Activated CD4-positive, alpha-beta T cell treated with anti-CD3 and anti-CD28 coated beads, Interleukin-2, amount 10 ng/mL, durations not matched to agents 7 days and 5 days (primary cell): ENCODE data around the gene TADA2B. TPM values are rescaled to one million over a fixed set of nuclear protein-coding genes. Genes with fewer than 3 reads are reported as not detected.
"Not testable (repeated sequence)": the region's sequence is repeated elsewhere in the genome, so short reads cannot be mapped to it uniquely, and the experiment has no call there.

Experiments
- CTCF ChIA-PET: fragments of 350-600 bp; sonication (Branson Sonifier 250); formaldehyde crosslinking; loops from one replicate; lab custom pipeline; 2021; ENCODE audit warnings: antibody characterized with exemption; lab: Charles Lee
- POLR2A ChIA-PET: fragments of 350-600 bp; sonication (Branson Sonifier 250); formaldehyde crosslinking; loops from one replicate; lab custom pipeline; 2021; ENCODE audit warnings: antibody characterized with exemption; lab: Charles Lee
- DNase-seq: peaks from one replicate; pipeline ENCODE4 v3.0.0-alpha.2; 2020
- H3K27ac Mint-ChIP-seq: one replicate; pipeline ENCODE4 v1.8.0; 2021; ENCODE audit warnings: mild to moderate bottlenecking, moderate library complexity, mixed read lengths
- H3K27me3 Mint-ChIP-seq: one replicate; pipeline ENCODE4 v1.8.0; 2021; ENCODE audit warnings: mixed read lengths
- H3K36me3 Mint-ChIP-seq: one replicate; pipeline ENCODE4 v1.8.0; 2021; ENCODE audit warnings: low read depth, mixed read lengths
- H3K4me1 Mint-ChIP-seq: one replicate; pipeline ENCODE4 v1.8.0; 2021; ENCODE audit warnings: mixed read lengths
- H3K4me3 Mint-ChIP-seq: one replicate; pipeline ENCODE4 v1.8.0; 2021; ENCODE audit warnings: mild to moderate bottlenecking, moderate library complexity, mixed read lengths
- H3K9me3 Mint-ChIP-seq: one replicate; pipeline ENCODE4 v1.8.0; 2021; ENCODE audit warnings: mixed read lengths
- total RNA-seq, 2 experiments: library from RNA; stranded (reverse); gene quantifications; one replicate each; pipeline ENCODE4 v1.2.3, GENCODE V29; 2021

TADA2B gene
- total RNA-seq, 2 experiments from 2014 or later = 25.5 to 26.1 TPM

- Mint-ChIP-seq H3K27me3 (peaks cover 33% of the 10 kb centered on the region), H3K36me3 (no peaks in the 10 kb centered on the region), H3K9me3 (no peaks in the 10 kb centered on the region), H3K27ac (no peak overlapping the region), H3K4me3 (no peak overlapping the region), H3K4me1 (peaks cover 1% of the 10 kb centered on the region)
- CTCF ChIA-PET = interaction anchor here (0.7 kb wide), 2 partner anchors 35 to 959 kb away, joined by 3 to 4 read pairs; a partner anchor contains a TSS
- DNase-seq = no peak
- POLR2A ChIA-PET = no interaction called here
Measured at GRCh38 chr4:7078025-7078424, 34.9 kb downstream of the TADA2B start.

- H3K27ac Mint-ChIP-seq, H3K4me1 Mint-ChIP-seq, H3K9me3 Mint-ChIP-seq, H3K36me3 Mint-ChIP-seq, DNase-seq, POLR2A ChIA-PET, H3K4me3 Mint-ChIP-seq: not testable (repeated sequence)
- CTCF ChIA-PET = interaction anchor here (1.9 kb wide), 1 partner anchor 9 kb away, joined by 6 read pairs; no protein-coding TSS in a partner anchor
- H3K27me3 Mint-ChIP-seq = peaks cover 43% of the 10 kb centered on the region
Measured at GRCh38 chr4:7079483-7079882, 36.3 kb downstream of the TADA2B start.

DNA sequence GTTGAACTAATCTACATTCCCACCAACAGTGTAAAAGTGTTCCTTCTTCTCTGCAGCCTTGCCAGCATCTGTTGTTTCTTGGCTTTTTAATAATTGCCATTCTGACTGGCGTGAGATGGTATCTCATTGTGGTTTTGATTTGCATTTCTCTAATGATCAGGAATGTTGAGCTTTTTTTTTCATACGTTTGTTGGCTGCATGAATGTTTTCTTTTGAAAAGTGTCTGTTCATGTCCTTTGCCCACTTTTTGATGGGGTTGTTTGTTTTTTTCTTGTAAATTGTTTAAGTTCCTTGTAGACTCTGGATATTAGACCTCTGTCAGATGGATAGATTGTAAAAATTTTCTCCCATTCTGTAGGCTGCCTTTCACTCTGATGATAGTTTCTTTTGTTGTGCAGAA lies 36.7 kb downstream of the TADA2B start:
- H3K9me3 Mint-ChIP-seq, H3K4me1 Mint-ChIP-seq, DNase-seq, H3K27ac Mint-ChIP-seq, POLR2A ChIA-PET, H3K4me3 Mint-ChIP-seq, H3K36me3 Mint-ChIP-seq: not testable (repeated sequence)
- CTCF ChIA-PET = interaction anchor here (1.1 to 1.9 kb wide), 2 partner anchors 9 to 11 kb away, joined by 3 to 6 read pairs; no protein-coding TSS in a partner anchor
- peaks cover 46% of the 10 kb centered on the region for H3K27me3 Mint-ChIP-seq

- ChIA-PET CTCF (interaction anchor here (0.9 to 2.5 kb wide), 5 partner anchors 10 to 210 kb away, joined by 3 to 9 read pairs (median 4); no protein-coding TSS in a partner anchor), POLR2A (interaction anchor here (0.6 kb wide), 1 partner anchor 44 kb away, joined by 8 read pairs; no protein-coding TSS in a partner anchor)
- Mint-ChIP-seq H3K27ac (no peak overlapping the region), H3K27me3 (peaks cover 64% of the 10 kb centered on the region), H3K4me3 (no peak overlapping the region), H3K9me3 (peaks cover 3% of the 10 kb centered on the region), H3K4me1 (peaks cover 3% of the 10 kb centered on the region), H3K36me3 (no peaks in the 10 kb centered on the region)
- no peak for DNase-seq
Measured at GRCh38 chr4:7083597-7084563, 40.7 kb downstream of the TADA2B start.

DNA sequence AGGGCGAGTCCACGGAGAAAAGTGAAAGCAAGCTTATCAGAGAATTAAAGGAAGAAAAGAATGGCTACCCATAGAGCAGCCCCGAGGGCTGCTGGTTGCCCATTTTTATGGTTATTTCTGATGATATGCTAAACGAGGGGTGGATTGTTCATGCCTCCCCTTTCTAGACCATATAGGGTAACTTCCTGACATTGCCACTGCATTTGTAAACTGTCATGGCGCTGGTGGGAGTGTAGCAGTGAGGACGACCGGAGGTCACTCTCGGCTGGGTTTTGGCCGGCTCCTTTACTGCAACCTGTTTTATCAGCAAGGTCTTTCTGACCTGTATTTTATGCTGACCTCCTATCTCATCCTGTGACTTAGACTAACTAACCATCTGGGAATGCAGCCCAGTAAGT lies 41.4 kb downstream of the TADA2B start:
- H3K4me1 Mint-ChIP-seq, H3K36me3 Mint-ChIP-seq, POLR2A ChIA-PET, H3K9me3 Mint-ChIP-seq, H3K4me3 Mint-ChIP-seq, DNase-seq, H3K27ac Mint-ChIP-seq: not testable (repeated sequence)
- peaks cover 66% of the 10 kb centered on the region for H3K27me3 Mint-ChIP-seq
- CTCF ChIA-PET = interaction anchor here (0.9 to 1.3 kb wide), 3 partner anchors 10 to 19 kb away, joined by 3 to 5 read pairs (median 4); no protein-coding TSS in a partner anchor

GRCh38 chr4:7086384-7086783 lies 43.2 kb downstream of the TADA2B start:
- H3K4me1 Mint-ChIP-seq = peaks cover 2% of the 10 kb centered on the region
- CTCF ChIA-PET = interaction anchor here (1.6 kb wide), 1 partner anchor 43 kb away, joined by 5 read pairs; the partner anchor contains the start of gene TADA2B
- no peak for DNase-seq
- H3K27me3 Mint-ChIP-seq = peaks cover 53% of the 10 kb centered on the region
- peaks cover 3% of the 10 kb centered on the region for H3K9me3 Mint-ChIP-seq
- H3K36me3 Mint-ChIP-seq = no peaks in the 10 kb centered on the region
- POLR2A ChIA-PET = no interaction called here
- H3K4me3 Mint-ChIP-seq = no peak overlapping the region
- H3K27ac Mint-ChIP-seq = no peak overlapping the region

- DNase-seq = no peak
- H3K4me1 Mint-ChIP-seq = peaks cover 2% of the 10 kb centered on the region
- H3K36me3 Mint-ChIP-seq = no peaks in the 10 kb centered on the region
- no peak overlapping the region for H3K27ac Mint-ChIP-seq
- H3K9me3 Mint-ChIP-seq = peaks cover 3% of the 10 kb centered on the region
- peaks cover 47% of the 10 kb centered on the region for H3K27me3 Mint-ChIP-seq
- CTCF ChIA-PET = no interaction called here
- POLR2A ChIA-PET = no interaction called here
- no peak overlapping the region for H3K4me3 Mint-ChIP-seq
Measured at GRCh38 chr4:7087036-7087435, 43.9 kb downstream of the TADA2B start.

- POLR2A ChIA-PET = interaction anchor here (0.6 kb wide), 1 partner anchor 351 kb away, joined by 3 read pairs; no protein-coding TSS in a partner anchor
- H3K4me1 Mint-ChIP-seq = peaks cover under 1% of the 10 kb centered on the region
- peaks cover 3% of the 10 kb centered on the region for H3K9me3 Mint-ChIP-seq
- CTCF ChIA-PET = interaction anchor here (0.6 to 1.4 kb wide), 4 partner anchors 12 to 713 kb away, joined by 3 to 4 read pairs (median 4); partner anchors contain the start of gene TADA2B
- no peak overlapping the region for H3K27ac Mint-ChIP-seq
- DNase-seq = no peak
- H3K4me3 Mint-ChIP-seq = no peak overlapping the region
- peaks cover 36% of the 10 kb centered on the region for H3K27me3 Mint-ChIP-seq
- no peaks in the 10 kb centered on the region for H3K36me3 Mint-ChIP-seq
Measured at GRCh38 chr4:7089213-7089986, 46.2 kb downstream of the TADA2B start.

DNA sequence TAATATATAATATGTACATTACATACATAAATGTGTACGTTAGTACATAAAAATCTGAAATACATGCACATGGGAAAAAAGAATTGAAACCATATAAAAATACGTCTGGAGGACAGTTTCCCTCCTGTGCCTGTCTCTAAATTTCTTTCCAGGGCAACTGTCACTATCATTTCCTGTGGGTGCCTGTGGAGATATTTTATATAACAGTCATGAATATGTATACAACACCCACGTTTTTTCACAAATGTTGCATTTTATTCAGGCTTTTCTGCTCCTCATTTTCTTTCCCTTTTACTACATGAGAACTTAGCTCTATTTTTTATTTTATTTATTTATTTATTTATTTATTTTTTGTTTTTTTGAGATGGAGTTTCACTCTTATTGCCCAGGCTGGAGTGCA lies 48.9 kb downstream of the TADA2B start:
- no peak for DNase-seq
- H3K36me3 Mint-ChIP-seq = no peaks in the 10 kb centered on the region
- H3K4me3 Mint-ChIP-seq = no peak overlapping the region
- POLR2A ChIA-PET = interaction anchor here (0.7 kb wide), 1 partner anchor 10 kb away, joined by 3 read pairs; no protein-coding TSS in a partner anchor
- H3K27ac Mint-ChIP-seq = no peak overlapping the region
- H3K9me3 Mint-ChIP-seq = peaks cover 3% of the 10 kb centered on the region
- H3K27me3 Mint-ChIP-seq = peaks cover 24% of the 10 kb centered on the region
- no peaks in the 10 kb centered on the region for H3K4me1 Mint-ChIP-seq
- CTCF ChIA-PET = interaction anchor here (0.9 to 1.0 kb wide), 2 partner anchors 10 to 372 kb away, joined by 3 to 4 read pairs; no protein-coding TSS in a partner anchor

DNA sequence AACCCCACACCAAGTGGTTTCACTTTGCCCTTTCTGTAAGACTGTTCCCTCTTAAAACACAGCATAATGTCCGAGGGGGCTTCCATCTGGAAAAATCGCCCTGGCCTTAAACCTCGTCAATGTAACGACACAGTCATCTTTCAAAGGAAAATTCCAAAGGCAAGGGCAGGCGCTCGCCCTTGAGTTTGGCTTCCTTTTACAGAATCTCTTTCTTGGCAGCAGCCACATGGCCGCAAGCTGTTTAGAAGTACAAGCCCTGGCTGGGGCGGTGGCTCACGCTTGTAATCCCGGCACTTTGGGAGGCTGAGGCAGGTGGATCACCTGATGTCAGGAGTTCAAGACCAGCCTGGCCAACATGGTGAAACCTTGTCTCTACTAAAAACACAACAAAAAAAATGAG lies 51.7 kb downstream of the TADA2B start:
- Mint-ChIP-seq H3K36me3 (no peaks in the 10 kb centered on the region), H3K4me1 (no peaks in the 10 kb centered on the region), H3K27me3 (peaks cover 22% of the 10 kb centered on the region), H3K4me3 (no peak overlapping the region), H3K9me3 (no peaks in the 10 kb centered on the region), H3K27ac (no peak overlapping the region)
- ChIA-PET POLR2A (no interaction called here), CTCF (interaction anchor here (0.8 to 1.7 kb wide), 2 partner anchors 11 to 12 kb away, joined by 3 to 5 read pairs; no protein-coding TSS in a partner anchor)
- no peak for DNase-seq

DNA sequence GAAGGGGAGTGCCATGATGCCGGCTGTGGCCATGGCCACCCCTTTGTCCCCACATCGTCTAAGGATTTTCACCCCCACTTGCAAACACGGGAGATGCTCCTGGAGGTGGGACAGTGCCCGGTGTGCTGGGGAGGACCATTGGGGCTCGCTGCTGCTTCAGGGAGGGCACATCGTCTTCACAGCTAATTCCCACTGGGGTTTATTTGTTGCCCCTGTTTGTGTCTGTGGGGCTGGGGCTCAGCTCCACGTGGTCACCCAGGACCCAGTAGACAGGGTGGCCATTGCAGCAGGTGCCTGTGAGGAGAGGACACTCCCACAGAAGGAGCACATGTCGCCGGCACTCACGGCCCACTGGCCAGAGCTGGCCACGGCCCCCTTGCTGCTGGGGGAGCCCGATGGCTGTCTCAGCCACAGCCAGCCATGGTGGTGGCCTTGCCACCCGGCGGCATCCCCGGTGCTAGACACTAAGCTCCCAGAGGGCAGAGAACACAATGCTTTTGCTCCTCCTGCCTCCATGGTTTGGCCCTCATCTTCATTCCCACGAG lies 52.5 kb downstream of the TADA2B start:
- ChIA-PET POLR2A (interaction anchor here (0.5 kb wide), 1 partner anchor 196 kb away, joined by 3 read pairs; no protein-coding TSS in a partner anchor), CTCF (interaction anchor here (0.8 to 1.3 kb wide), 2 partner anchors 12 to 13 kb away, joined by 3 read pairs; no protein-coding TSS in a partner anchor)
- Mint-ChIP-seq H3K36me3 (no peaks in the 10 kb centered on the region), H3K9me3 (no peaks in the 10 kb centered on the region), H3K4me3 (no peak overlapping the region), H3K4me1 (no peaks in the 10 kb centered on the region), H3K27ac (no peak overlapping the region), H3K27me3 (peaks cover 20% of the 10 kb centered on the region)
- DNase-seq = no peak

GRCh38 chr4:7096236-7096635 lies 53.1 kb downstream of the TADA2B start:
- ChIA-PET POLR2A (interaction anchor here (0.5 kb wide), 1 partner anchor 196 kb away, joined by 3 read pairs; no protein-coding TSS in a partner anchor), CTCF (interaction anchor here (1.0 to 1.3 kb wide), 2 partner anchors 13 to 706 kb away, joined by 3 read pairs; no protein-coding TSS in a partner anchor)

More at GRCh38 chr4:7096236-7096635, 53.1 kb downstream of the TADA2B start:
- Mint-ChIP-seq H3K4me3 (no peak overlapping the region), H3K36me3 (no peaks in the 10 kb centered on the region), H3K9me3 (no peaks in the 10 kb centered on the region), H3K4me1 (no peaks in the 10 kb centered on the region), H3K27me3 (peaks cover 20% of the 10 kb centered on the region), H3K27ac (no peak overlapping the region)
- no peak for DNase-seq
